Measurements from ENCODE around the gene LRFN3.
"Not testable (repeated sequence)": the region's sequence is repeated elsewhere in the genome, so short reads cannot be mapped to it uniquely, and the experiment has no call there.

Gene LRFN3

GRCh38 chr19:35908010-35908441 lies 28.1 kb upstream of the LRFN3 start, which contains the start of gene TYROBP:
Gene TYROBP, minus strand, starts transcription at chr19:35908295. Its CDS starts 67 bp downstream, at chr19:35908228.
- TF ChIP-seq CTCF (IDR thresholded peaks at IDR 0.05; ENCODE audit: low read depth, low read length, missing control alignments): no peak
- no peak for DNase-seq (ENCODE audit: extremely low read depth, low read depth)
- no peak within 1 kb of the TSS for H3K4me3 ChIP-seq (replicated peaks; ENCODE audit: low read depth, low read length)

DNA sequence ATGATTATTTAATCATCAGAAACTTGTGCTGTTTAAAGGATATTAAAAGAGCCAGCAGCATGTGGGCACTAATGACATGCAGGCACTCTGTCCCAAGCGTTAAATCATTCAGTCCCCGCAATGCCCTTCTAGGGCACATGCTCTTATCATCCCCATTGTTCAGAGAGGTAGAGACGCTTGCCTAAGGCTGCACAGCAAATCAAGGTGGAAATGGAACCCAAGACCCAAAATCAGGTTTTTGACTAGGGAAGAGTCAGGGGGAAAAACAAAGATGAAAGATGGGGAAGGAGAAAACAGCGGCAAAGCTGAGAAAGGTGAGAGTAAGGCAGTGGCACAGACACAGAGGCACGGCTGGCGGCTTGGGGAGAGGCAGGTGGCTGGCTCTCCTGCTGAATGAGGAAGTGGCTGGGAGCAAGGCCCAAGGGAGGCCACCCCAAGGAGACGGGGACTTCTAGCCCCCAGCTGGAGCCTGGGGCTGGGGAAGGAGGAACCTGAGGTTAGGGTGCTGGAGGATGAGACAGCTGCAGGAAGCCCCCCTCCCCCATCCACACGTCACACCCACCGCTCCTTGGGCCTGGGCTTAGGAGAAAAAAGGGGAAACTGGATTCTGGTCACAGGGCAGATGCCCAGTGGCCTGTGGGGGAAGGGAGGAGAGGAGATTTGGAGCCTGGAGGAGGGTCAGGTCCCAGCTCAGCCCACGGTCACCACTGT lies 27.0 kb upstream of the LRFN3 start:
- no peak for TF ChIP-seq CTCF (IDR thresholded peaks at IDR 0.05; ENCODE audit: low read depth, low read length, missing control alignments)

GRCh38 chr19:35909684-35910035 lies 26.5 kb upstream of the LRFN3 start:
- DNase-seq (ENCODE audit: extremely low read depth, low read depth): no peak
- H3K4me3 ChIP-seq (replicated peaks; ENCODE audit: low read depth, low read length): no peak overlapping the region
- TF ChIP-seq CTCF (IDR thresholded peaks at IDR 0.05; ENCODE audit: low read depth, low read length, missing control alignments): no peak

More for the DNA sequence above, 27.0 kb upstream of the LRFN3 start:
- H3K4me3 ChIP-seq (replicated peaks; ENCODE audit: low read depth, low read length): no peak overlapping the region
- no peak for DNase-seq (ENCODE audit: extremely low read depth, low read depth)

DNA sequence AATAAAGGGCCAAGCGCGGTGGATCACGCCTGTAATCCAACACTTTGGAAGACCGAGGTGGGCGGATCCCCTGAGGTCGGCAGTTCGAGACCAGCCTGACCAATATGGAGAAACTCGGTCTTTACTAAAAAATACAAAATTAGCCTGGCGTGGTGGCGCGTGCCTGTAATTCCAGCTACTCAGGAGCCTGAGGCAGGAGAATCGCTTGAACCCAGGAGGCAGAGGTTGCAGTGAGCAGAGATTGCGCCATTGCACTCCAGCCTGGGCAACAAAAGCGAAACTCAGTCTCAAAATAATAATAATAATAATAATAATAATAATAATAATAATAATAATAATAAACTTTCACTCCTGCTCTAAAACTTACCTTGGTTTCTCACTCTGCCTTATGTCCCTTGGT lies 25.8 kb upstream of the LRFN3 start:
- DNase-seq (ENCODE audit: extremely low read depth, low read depth); H3K4me3 ChIP-seq (replicated peaks; ENCODE audit: low read depth, low read length): not testable (repeated sequence)

- no peak overlapping the region for H3K4me3 ChIP-seq (replicated peaks; ENCODE audit: low read depth, low read length)
- no peak for TF ChIP-seq CTCF (IDR thresholded peaks at IDR 0.05; ENCODE audit: low read depth, low read length, missing control alignments)
- no peak for DNase-seq (ENCODE audit: extremely low read depth, low read depth)
Observed at GRCh38 chr19:35911173-35911572, 25.0 kb upstream of the LRFN3 start.

DNA sequence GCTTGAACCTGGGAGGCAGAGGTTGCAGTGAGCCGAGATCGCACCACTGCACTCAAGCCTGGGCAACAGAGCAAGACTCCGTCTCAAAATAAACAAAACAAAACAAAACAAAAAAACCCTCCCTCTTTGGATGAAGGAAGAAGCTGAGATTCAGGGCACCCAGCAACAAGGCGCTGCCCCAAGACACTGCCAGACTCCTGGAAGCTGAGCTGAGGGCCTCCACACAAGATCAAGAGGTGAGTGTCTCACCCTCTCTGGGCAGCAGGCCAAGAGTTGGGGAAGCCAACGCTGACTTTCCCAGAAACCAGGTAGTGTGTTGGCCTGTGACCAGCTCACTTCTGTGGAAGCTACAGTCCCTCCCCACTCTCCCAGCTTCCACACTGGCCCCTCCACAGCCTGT lies 24.4 kb upstream of the LRFN3 start:
- DNase-seq (ENCODE audit: extremely low read depth, low read depth): no peak
- no peak overlapping the region for H3K4me3 ChIP-seq (replicated peaks; ENCODE audit: low read depth, low read length)
- TF ChIP-seq CTCF (IDR thresholded peaks at IDR 0.05; ENCODE audit: low read depth, low read length, missing control alignments): no peak

- DNase-seq (ENCODE audit: extremely low read depth, low read depth): no peak
- H3K4me3 ChIP-seq (replicated peaks; ENCODE audit: low read depth, low read length): no peak overlapping the region
- TF ChIP-seq CTCF (IDR thresholded peaks at IDR 0.05; ENCODE audit: low read depth, low read length, missing control alignments): no peak
Observed at GRCh38 chr19:35913589-35913988, 22.6 kb upstream of the LRFN3 start.

Measured in HFF-Myc (cell line).